Karpas-422 (cell line): ENCODE measurements around the gene ADGRE1. TPM values are rescaled to one million over a fixed set of nuclear protein-coding genes. Genes with fewer than 3 reads are reported as not detected.

Experiments used
- DNase-seq: peaks from one replicate; pipeline ENCODE4 v3.0.0-alpha.2; 2015
- H2AFZ ChIP-seq: fragments of 200-600 bp; sonication (generic); 2 replicates; pipeline ENCODE4 v1.6.1; 2014; ENCODE audit warnings: antibody characterized with exemption, low read length, mixed read lengths
- H3K27ac ChIP-seq: fragments of 200-600 bp; sonication (generic); 2 replicates; pipeline ENCODE4 v1.5.1; 2014; ENCODE audit warnings: mild to moderate bottlenecking, low read length, moderate library complexity
- H3K27me3 ChIP-seq: fragments of 200-600 bp; sonication (generic); 2 replicates; pipeline ENCODE4 v1.6.1; 2014; ENCODE audit warnings: low read length, mixed read lengths
- H3K36me3 ChIP-seq: fragments of 200-600 bp; sonication (generic); 2 replicates; pipeline ENCODE4 v1.6.1; 2014; ENCODE audit warnings: low read length, mixed read lengths; ENCODE audit not compliant: insufficient read depth
- H3K4me1 ChIP-seq: fragments of 200-600 bp; sonication (generic); 2 replicates; pipeline ENCODE4 v1.6.1; 2014; ENCODE audit warnings: mild to moderate bottlenecking, low read length, mixed read lengths
- H3K4me2 ChIP-seq: fragments of 200-600 bp; sonication (generic); 2 replicates; pipeline ENCODE4 v1.6.1; 2014; ENCODE audit warnings: low read length, low read depth, mild to moderate bottlenecking; ENCODE audit not compliant: poor library complexity, severe bottlenecking
- H3K4me3 ChIP-seq: fragments of 200-600 bp; sonication (generic); 2 replicates; pipeline ENCODE4 v1.5.1; 2014; ENCODE audit warnings: mild to moderate bottlenecking, antibody characterized with exemption, low read length, mixed read lengths
- H3K79me2 ChIP-seq: fragments of 200-600 bp; sonication (generic); 2 replicates; pipeline ENCODE4 v1.6.1; 2014; ENCODE audit warnings: mild to moderate bottlenecking, low read length, mixed read lengths
- H3K9ac ChIP-seq: fragments of 200-600 bp; sonication (generic); 2 replicates; pipeline ENCODE4 v1.6.0; 2014; ENCODE audit warnings: low read length
- H3K9me2 ChIP-seq: fragments of 200-600 bp; sonication (generic), shearing (Covaris generic); replicated peaks from 2 replicates; pipeline ENCODE4 v1.6.0; 2014; ENCODE audit warnings: mild to moderate bottlenecking, low read length, moderate library complexity; ENCODE audit not compliant: insufficient read depth
- H3K9me3 ChIP-seq: fragments of 300-700, 200-600 bp; sonication (generic); 2 replicates; pipeline ENCODE4 v1.6.1; 2014; ENCODE audit warnings: low read length, mixed read lengths
- H4K20me1 ChIP-seq: fragments of 200-600 bp; sonication (generic); 2 replicates; pipeline ENCODE4 v1.6.1; 2014; ENCODE audit warnings: mild to moderate bottlenecking, antibody characterized with exemption, low read length, low read depth; ENCODE audit not compliant: insufficient read depth
- small RNA-seq: library from RNA; depleted of rRNA; stranded (forward); fragments of <200 nt; gene quantifications from one replicate; pipeline ENCODE3, GENCODE V24; 2014
- total RNA-seq: library from RNA; depleted of rRNA; stranded (reverse); fragments of >200 nt; shearing (Covaris generic); gene quantifications from 2 replicates; pipeline ENCODE4 v1.2.3, GENCODE V29; 2014; ENCODE audit warnings: low replicate concordance; rRNA removed

The ADGRE1 gene
- total RNA-seq, 1 experiment from 2014 or later, result 0.30 TPM

DNA sequence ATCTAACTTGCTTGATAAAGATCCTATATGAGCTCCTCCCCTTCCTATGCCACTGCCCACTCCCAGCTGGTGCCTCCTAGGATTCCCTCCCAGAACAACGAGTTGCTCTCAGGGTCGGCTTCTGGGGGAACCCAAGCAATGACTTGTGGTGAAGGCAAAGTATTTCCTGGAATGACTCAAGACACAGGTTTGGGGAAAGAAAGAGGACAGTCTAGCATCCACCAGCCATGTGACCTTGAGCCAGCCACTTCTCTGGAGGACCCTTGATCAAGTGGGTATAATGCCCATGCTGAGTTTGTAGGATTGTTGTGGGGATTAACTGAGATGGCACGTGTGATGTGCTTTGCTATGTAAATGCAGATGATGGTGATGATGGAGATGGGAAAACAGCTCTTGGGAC is 100.9 kb downstream of the ADGRE1 start:
- Histone ChIP-seq H3K9me2 (no peaks in the 10 kb centered on the region), H3K4me2 (no peak overlapping the region), H3K9ac (no peak overlapping the region), H3K27me3 (no peaks in the 10 kb centered on the region; the same call in 1 of the 2 replicates), H4K20me1 (no peaks in the 10 kb centered on the region), H3K79me2 (no peaks in the 10 kb centered on the region), H2AFZ (no peak overlapping the region), H3K36me3 (no peaks in the 10 kb centered on the region), H3K9me3 (peaks cover 8% of the 10 kb centered on the region; the same call in 1 of the 2 replicates), H3K27ac (no peak overlapping the region), H3K4me3 (no peak overlapping the region), H3K4me1 (no peaks in the 10 kb centered on the region)
- DNase-seq, result no peak

Small RNA genes lying within 50 kb of the gene (small RNA-seq; reads per million reads assigned to genes)
- gene RF00017, result not detected

Other genes starting within 250 kb of the ADGRE1 start
- 1.8 TPM in 1 of 2 replicates, not detected in the other for gene TNFSF14, start 217.4 kb upstream of the ADGRE1 start, total RNA-seq
- gene C3, start 166.9 kb upstream of the ADGRE1 start, total RNA-seq, result not detected in 2 replicates
- gene GPR108, start 150.0 kb upstream of the ADGRE1 start, total RNA-seq, result 34.7 and 41.8 TPM in 2 replicates
- gene TRIP10, start 147.9 kb upstream of the ADGRE1 start, total RNA-seq, result 6.5 and 15.7 TPM in 2 replicates
- 3.3 and 18.9 TPM in 2 replicates for gene SH2D3A, start 120.1 kb upstream of the ADGRE1 start, total RNA-seq
- 46.0 and 85.2 TPM in 2 replicates for gene VAV1, start 114.9 kb upstream of the ADGRE1 start, total RNA-seq
- not detected in 2 replicates for gene MBD3L2B, start 133.9 kb downstream of the ADGRE1 start, total RNA-seq
- gene MBD3L5, start 143.0 kb downstream of the ADGRE1 start, total RNA-seq, result not detected in 2 replicates
- not detected in 2 replicates for gene MBD3L4, start 152.6 kb downstream of the ADGRE1 start, total RNA-seq
- gene MBD3L2, start 161.7 kb downstream of the ADGRE1 start, total RNA-seq, result not detected in 2 replicates
- gene MBD3L3, start 171.1 kb downstream of the ADGRE1 start, total RNA-seq, result not detected in 2 replicates
- gene ZNF557, start 182.1 kb downstream of the ADGRE1 start, total RNA-seq, result 13.4 and 14.4 TPM in 2 replicates